Thyroid gland (tissue), 4 donors: ENCODE measurements around the gene TRAPPC2L. TPM values are rescaled to one million over a fixed set of nuclear protein-coding genes. Genes with fewer than 3 reads are reported as not detected.

ENCODE experiments used
- DNase-seq, 2 donors: peaks; one replicate each; pipeline ENCODE4 v3.0.0-alpha.2; 2019
- H3K27ac ChIP-seq, 3 donors: fragments of 200-600 bp; sonication (generic); 1 replicate in 2 of 3; 2 replicates in 1 of 3; pipeline ENCODE4 v1.5.1; 2016 to 2019; ENCODE audit warnings: mild to moderate bottlenecking in 1 of 3, moderate library complexity in 1 of 3
- H3K27me3 ChIP-seq: fragments of 200-600 bp; sonication (generic); one replicate; pipeline ENCODE4 v1.5.1; 2019
- H3K36me3 ChIP-seq, 2 donors: fragments of 200-600 bp; sonication (generic); one replicate each; pipeline ENCODE4 v1.5.1; 2016 to 2019
- H3K4me1 ChIP-seq, 2 donors: fragments of 200-600 bp; sonication (generic); one replicate each; pipeline ENCODE4 v1.5.1; 2017 to 2019
- H3K4me3 ChIP-seq, 3 donors: fragments of 200-600 bp; sonication (generic); replicated peaks in 1 of 3; 1 replicate in 2 of 3; 2 replicates in 1 of 3; pipeline ENCODE4 v1.5.1; 2016; ENCODE audit warnings: mild to moderate bottlenecking in 1 of 3
- H3K9me3 ChIP-seq: fragments of 200-600 bp; sonication (generic); one replicate; pipeline ENCODE4 v1.5.1; 2017
- POLR2A ChIP-seq, 2 donors: fragments of 450-650 bp; IDR thresholded peaks; one replicate each; pipeline ENCODE4 v1.6.1; 2017; ENCODE audit warnings: antibody characterized with exemption in 2 of 2, mild to moderate bottlenecking in 2 of 2, moderate library complexity in 1 of 2
- WGBS, 2 donors: methylation state at CpG; one replicate each; pipeline ENCODE4 v1.1.5; 2017; 5-methylcytosine and 5-hydroxymethylcytosine counted together
- intact Hi-C: fragments of 100-400 bp; cut with DNase I; formaldehyde crosslinking; loops from one replicate; pipeline ENCODE4 v1.15.1; 2023
- total RNA-seq, 4 donors: library from RNA; depleted of rRNA; stranded (reverse); fragments of >200 nt; gene quantifications; one replicate each; pipeline ENCODE4 v1.2.3, GENCODE V29; 2016
- TF ChIP-seq, protein P1 (sequence below), 6 experiments: fragments of 200-600 bp in 3 of 6; fragments of 450-650 bp in 3 of 6; sonication (generic) in 3 of 6; IDR thresholded peaks; one replicate each; pipeline ENCODE4 v1.5.1; 2016 to 2019; ENCODE audit warnings: antibody characterized with exemption in 6 of 6, mild to moderate bottlenecking in 2 of 6, inconsistent platforms in 1 of 6, moderate library complexity in 1 of 6

Gene TRAPPC2L
- total RNA-seq, 4 donors from 2014 or later = 18.9 to 50.4 (median 43.8) TPM

DNA sequence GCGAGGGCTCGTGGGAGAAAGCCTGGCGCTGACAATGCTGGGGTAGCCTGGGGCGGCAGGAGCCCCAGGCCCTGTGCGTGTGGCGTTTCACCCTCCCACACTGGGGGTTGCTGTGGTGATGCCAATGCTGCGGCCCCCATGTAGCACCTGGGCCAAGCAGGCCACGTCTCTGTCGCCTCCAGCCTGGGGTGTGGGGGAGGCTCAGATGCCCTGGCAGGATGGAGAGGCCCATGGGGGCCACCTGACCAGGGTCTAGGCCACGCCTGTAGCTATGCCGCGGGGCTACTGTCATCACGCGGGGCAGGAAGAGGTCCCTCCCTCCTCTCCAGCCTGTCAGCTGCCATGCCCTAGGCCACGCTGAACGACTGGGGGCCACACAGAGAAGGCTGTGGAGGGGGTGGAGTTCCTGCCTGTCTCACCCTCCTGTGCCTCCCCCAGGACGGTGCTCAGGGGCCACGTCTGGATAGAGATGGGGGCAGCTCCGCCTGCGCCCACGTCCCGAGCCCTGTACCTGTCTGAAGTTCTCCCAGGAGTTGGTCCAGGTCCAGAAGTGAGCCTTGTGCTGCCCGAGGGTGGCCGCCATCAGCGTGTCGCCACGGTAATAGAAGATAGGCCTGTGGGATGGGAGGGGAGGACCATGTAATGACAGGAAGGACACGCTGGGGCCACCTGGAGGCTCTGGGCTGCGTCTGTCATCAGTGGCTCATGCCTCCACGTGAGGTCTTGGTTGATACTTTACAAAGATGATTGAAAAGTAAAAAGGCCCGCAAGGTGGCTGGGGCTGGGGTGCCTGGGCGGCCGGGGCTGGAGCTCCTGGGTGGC lies 32.5 kb upstream of the TRAPPC2L start:
- no peak for TF ChIP-seq POLR2A (IDR thresholded peaks at IDR 0.05)
- TF ChIP-seq, protein P1, sequence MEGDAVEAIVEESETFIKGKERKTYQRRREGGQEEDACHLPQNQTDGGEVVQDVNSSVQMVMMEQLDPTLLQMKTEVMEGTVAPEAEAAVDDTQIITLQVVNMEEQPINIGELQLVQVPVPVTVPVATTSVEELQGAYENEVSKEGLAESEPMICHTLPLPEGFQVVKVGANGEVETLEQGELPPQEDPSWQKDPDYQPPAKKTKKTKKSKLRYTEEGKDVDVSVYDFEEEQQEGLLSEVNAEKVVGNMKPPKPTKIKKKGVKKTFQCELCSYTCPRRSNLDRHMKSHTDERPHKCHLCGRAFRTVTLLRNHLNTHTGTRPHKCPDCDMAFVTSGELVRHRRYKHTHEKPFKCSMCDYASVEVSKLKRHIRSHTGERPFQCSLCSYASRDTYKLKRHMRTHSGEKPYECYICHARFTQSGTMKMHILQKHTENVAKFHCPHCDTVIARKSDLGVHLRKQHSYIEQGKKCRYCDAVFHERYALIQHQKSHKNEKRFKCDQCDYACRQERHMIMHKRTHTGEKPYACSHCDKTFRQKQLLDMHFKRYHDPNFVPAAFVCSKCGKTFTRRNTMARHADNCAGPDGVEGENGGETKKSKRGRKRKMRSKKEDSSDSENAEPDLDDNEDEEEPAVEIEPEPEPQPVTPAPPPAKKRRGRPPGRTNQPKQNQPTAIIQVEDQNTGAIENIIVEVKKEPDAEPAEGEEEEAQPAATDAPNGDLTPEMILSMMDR (IDR thresholded peaks at IDR 0.05) = no peak
- no peaks in the 10 kb centered on the region for H3K9me3 ChIP-seq
- intact Hi-C loops = no loop called here
- WGBS, 2 donors = 89 to 91% methylated on average over 22 to 31 of the region's 33 CpGs
- no peak overlapping the region for H3K4me3 ChIP-seq
- no peak for DNase-seq
- no peaks in the 10 kb centered on the region for H3K36me3 ChIP-seq
- no peaks in the 10 kb centered on the region for H3K27me3 ChIP-seq
- H3K27ac ChIP-seq = no peak overlapping the region
- H3K4me1 ChIP-seq = no peaks in the 10 kb centered on the region

DNA sequence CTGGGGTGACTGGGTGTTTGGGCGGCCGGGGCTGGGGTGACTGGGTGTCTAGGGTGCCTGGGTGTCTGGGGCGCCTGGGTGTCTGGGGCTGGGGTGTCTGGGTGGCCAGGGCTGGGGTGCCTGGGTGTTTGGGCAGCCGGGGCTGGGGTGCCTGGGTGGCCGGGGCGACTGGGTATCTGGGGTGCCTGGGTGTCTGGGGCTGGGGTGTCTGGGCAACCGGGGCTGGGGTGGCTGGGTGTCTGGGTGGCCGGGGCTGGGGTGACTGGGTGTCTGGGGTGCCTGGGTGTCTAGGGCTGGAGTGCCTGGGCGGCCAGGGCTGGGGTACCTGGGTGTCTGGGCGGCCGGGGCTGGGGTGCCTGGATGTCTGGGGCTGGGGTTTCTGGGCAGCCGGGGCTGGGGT lies 31.8 kb upstream of the TRAPPC2L start:
- DNase-seq = no peak
- H3K4me1 ChIP-seq = no peaks in the 10 kb centered on the region
- WGBS, 2 donors = 55 to 94% methylated on average over 2 to 4 of the region's 12 CpGs
- no peaks in the 10 kb centered on the region for H3K27me3 ChIP-seq
- no peak overlapping the region for H3K27ac ChIP-seq
- no peak for TF ChIP-seq POLR2A (IDR thresholded peaks at IDR 0.05)
- TF ChIP-seq, protein P1 (IDR thresholded peaks at IDR 0.05) = no peak
- intact Hi-C loops = no loop called here
- H3K36me3 ChIP-seq = no peaks in the 10 kb centered on the region
- no peaks in the 10 kb centered on the region for H3K9me3 ChIP-seq
- H3K4me3 ChIP-seq = no peak overlapping the region

DNA sequence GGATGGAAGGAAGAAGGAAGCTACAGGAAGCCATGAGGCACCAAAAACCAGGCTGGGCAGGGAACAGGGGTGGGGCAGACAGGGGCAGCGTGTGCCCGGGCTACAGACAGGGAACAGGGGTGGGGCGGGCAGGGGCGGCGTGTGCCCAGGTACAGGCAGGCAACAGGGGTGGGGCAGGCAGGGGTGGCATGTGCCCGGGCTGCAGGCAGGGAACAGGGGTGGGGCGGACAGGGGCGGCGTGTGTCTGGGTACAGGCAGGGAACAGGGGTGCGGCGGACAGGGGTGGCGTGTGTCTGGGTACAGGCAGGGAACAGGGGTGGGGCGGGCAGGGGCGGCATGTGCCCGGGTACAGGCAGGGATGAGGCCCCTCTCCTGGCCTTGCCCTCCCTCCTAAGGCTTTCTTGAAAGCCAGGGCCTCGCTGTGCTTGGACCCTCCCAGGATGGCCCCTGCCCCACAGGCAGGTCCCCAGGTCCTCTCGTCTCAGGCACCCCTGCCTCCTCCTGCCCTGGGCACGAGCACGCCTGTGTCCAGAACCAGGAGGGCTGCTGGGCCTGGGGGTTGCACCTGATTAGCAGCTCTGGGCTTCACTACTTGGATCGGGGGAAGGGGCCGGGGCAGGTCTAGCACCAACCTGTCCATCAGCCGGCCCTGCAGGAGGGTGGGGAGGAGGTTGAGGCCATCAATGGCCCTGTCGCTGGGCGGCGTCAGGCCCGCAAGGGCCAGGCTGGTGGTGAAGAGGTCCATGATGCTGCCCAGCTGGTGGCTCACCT lies 30.7 kb upstream of the TRAPPC2L start:
- Histone ChIP-seq H3K27me3 (no peaks in the 10 kb centered on the region), H3K27ac (no peak overlapping the region), H3K9me3 (no peaks in the 10 kb centered on the region), H3K4me3 (no peak overlapping the region), H3K4me1 (no peaks in the 10 kb centered on the region), H3K36me3 (no peaks in the 10 kb centered on the region)
- WGBS, 2 donors = 88 to 92% methylated on average over 10 to 25 of the region's 26 CpGs
- intact Hi-C loops = no loop called here
- DNase-seq = no peak
- TF ChIP-seq POLR2A (IDR thresholded peaks at IDR 0.05) = no peak
- TF ChIP-seq, protein P1 (IDR thresholded peaks at IDR 0.05) = no peak

DNA sequence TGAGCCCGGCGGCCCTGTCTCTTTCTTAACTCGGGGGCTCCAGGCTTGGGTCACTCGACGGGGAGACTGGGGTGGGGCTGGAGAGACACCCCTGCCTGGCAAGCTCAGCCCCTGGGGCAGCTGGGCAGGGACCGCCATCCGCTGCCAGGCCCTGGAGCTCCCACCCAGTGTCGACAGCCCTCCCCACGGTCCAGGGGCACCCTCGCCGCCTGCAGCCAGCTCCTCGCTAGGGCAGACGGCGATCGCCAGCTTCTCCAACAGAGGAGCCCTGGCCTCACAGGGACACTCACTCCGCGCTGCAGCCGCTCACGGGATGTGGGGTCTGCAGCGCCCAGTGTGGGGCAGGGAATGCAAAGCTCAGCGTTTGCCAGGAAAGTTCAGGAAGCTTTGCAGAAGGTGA lies 29.2 kb upstream of the TRAPPC2L start:
- H3K36me3 ChIP-seq = no peaks in the 10 kb centered on the region
- H3K4me1 ChIP-seq = no peaks in the 10 kb centered on the region
- no peak for TF ChIP-seq POLR2A (IDR thresholded peaks at IDR 0.05)
- TF ChIP-seq, protein P1 (IDR thresholded peaks at IDR 0.05) = no peak
- no peak overlapping the region for H3K27ac ChIP-seq
- no peak overlapping the region for H3K4me3 ChIP-seq
- no peaks in the 10 kb centered on the region for H3K27me3 ChIP-seq
- intact Hi-C loops = no loop called here
- 95% methylated on average over 12 to 19 of the region's 21 CpGs for WGBS, 2 donors
- DNase-seq = no peak
- no peaks in the 10 kb centered on the region for H3K9me3 ChIP-seq

- H3K9me3 ChIP-seq = no peaks in the 10 kb centered on the region
- H3K36me3 ChIP-seq = no peaks in the 10 kb centered on the region
- no peak overlapping the region for H3K4me3 ChIP-seq
- WGBS, 2 donors = 91 to 93% methylated on average over 18 to 24 of the region's 24 CpGs
- H3K4me1 ChIP-seq = no peaks in the 10 kb centered on the region
- intact Hi-C loops = no loop called here
- TF ChIP-seq, protein P1 (IDR thresholded peaks at IDR 0.05) = no peak
- DNase-seq = no peak
- no peaks in the 10 kb centered on the region for H3K27me3 ChIP-seq
- H3K27ac ChIP-seq = no peak overlapping the region
Measured at GRCh38 chr16:88828711-88829110, 28.2 kb upstream of the TRAPPC2L start.
